Activated naive CD4-positive, alpha-beta T cell treated with anti-CD3 and anti-CD28 coated beads, Interleukin-2, amount 50 U/mL, for 72 hours (primary cell): ENCODE measurements around the gene USF3. TPM values are rescaled to one million over a fixed set of nuclear protein-coding genes. Genes with fewer than 3 reads are reported as not detected.
A peak's percentile ranks its signal among the peaks of the same experiment; 100 is the strongest.

ENCODE experiments used
- ATAC-seq, 2 donors: fragments of 150-1000 bp; cut with Tn5 transposase; 2 replicates each; pipeline ENCODE4 v1.10.0; 2021; ENCODE audit warnings: mild to moderate bottlenecking in 2 of 2, moderate library complexity in 2 of 2
- DNase-seq, 2 donors: peaks; one replicate each; pipeline ENCODE4 v3.0.0; 2021 to 2022; ENCODE audit warnings: low spot score in 2 of 2
- H3K27ac Mint-ChIP-seq, 2 donors: one replicate each; pipeline ENCODE4 v1.8.0; 2022; ENCODE audit warnings: mild to moderate bottlenecking in 2 of 2, mixed read lengths in 2 of 2
- H3K36me3 Mint-ChIP-seq, 2 donors: one replicate each; pipeline ENCODE4 v1.8.0; 2022; ENCODE audit warnings: mixed read lengths in 2 of 2
- H3K9me3 Mint-ChIP-seq, 2 donors: one replicate each; pipeline ENCODE4 v1.8.0; 2022; ENCODE audit warnings: mixed read lengths in 2 of 2
- total RNA-seq, 2 donors: library from RNA; stranded (reverse); gene quantifications; one replicate each; pipeline ENCODE4 v1.2.3, GENCODE V29; 2022

USF3 gene
- total RNA-seq, 2 donors from 2014 or later = 14.0 to 22.2 TPM

DNA sequence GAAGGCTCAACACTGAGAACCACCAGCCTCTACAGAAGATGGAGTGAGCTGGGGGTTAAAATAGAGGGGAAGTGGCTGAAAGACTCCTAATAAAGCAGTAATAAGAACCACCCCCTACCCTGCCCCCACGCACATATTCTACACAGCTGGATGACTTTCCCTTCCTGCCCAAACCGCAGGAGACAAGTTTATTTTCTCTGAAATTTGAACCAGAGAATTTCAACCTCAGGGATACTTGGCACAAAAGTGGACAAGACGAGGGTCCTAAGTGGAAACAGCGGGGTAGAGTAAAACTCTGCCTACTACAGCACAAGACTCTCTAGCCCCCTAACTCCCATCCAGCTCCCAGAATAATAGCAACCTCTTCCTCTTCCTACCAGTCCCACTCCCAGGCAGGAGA, 28.4 kb downstream of the USF3 start:
- Mint-ChIP-seq H3K9me3 (no peaks in the 10 kb centered on the region), H3K36me3 (peaks cover 0 to 6% of the 10 kb centered on the region in 2 donors), H3K27ac (peak overlapping the region in 1 of 2 donors; percentile 29)
- no peak for ATAC-seq
- DNase-seq = no peak

DNA sequence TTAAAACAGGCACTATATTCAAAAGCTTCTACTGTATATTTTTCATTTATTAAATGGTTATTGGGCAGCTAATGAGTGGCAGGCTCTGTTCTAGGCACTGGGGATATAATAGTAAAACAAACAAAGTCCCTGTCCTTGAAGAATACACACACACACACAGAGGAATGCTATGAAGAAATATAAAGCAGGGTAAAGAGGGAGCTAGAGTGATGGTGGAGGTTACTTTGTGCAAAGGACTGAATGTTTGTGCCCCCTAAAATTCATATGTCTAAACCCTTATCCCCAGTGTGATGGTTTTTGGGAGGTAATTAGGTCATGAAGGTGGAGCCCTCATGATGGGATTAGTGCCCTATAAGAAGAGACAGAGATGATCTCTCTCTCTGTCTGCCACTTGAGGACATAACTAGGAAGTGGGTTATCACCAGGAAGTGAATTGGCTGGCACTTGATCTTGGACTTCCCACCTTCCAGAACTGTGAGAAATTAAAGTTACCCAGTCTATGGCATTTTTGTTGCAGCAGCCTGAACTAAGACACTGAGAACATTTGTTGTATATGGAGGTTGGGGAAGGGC, 31.8 kb downstream of the USF3 start:
- peaks cover 14 to 20% of the 10 kb centered on the region in 2 donors for H3K36me3 Mint-ChIP-seq
- DNase-seq = no peak
- ATAC-seq = no peak
- peaks cover 0 to 4% of the 10 kb centered on the region in 2 donors for H3K9me3 Mint-ChIP-seq
- H3K27ac Mint-ChIP-seq = peak overlapping the region in 1 of 2 donors; percentile 40

DNA sequence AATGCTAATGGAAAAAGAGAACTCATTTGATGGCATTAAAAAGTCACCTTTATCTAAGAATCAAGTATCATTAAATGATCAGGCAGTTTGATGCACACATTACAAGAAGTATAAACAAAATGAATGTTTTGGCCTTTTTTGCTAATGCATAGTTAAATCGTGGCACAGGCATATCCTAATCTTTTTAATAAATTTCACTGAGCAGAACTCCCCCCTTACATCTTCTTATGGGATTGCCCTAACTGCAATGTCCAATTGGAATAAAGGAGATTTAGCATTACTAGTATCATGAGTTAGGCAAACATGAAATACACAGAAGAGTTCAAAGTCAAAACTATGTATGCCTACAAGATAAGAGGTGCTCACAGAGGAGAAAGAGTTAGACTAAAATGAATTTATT, 32.7 kb downstream of the USF3 start:
- Mint-ChIP-seq H3K9me3 (peaks cover 0 to 4% of the 10 kb centered on the region in 2 donors), H3K27ac (peak overlapping the region in 1 of 2 donors; percentile 3), H3K36me3 (peaks cover 20 to 26% of the 10 kb centered on the region in 2 donors)
- DNase-seq = no peak
- no peak for ATAC-seq

DNA sequence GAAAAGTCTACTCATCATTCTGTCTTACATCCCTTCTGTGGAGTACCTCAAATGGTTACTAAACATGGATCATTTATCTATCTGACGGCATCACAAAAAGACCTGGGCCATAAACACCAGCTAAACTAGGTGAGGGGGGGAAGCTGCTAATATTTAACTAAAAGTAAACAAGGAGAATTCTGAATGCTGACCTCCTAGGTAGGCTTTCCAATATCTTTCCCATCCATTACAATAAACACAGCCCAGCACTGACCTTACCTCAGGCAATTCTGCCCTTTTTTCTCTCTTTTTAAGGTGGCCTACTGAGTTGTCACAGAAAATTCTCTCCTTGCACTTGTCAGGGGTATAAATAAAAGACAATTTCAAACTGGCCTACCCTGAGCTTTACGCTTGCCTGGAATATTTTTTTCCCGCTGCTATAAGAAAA, 33.1 kb downstream of the USF3 start:
- H3K27ac Mint-ChIP-seq = peak overlapping the region in 1 of 2 donors; percentile 3
- ATAC-seq = no peak

GRCh38 chr3:113662824-113663223, 33.6 kb downstream of the USF3 start:
- Mint-ChIP-seq H3K27ac (peak overlapping the region in 1 of 2 donors; percentile 3), H3K36me3 (peaks cover 28 to 33% of the 10 kb centered on the region in 2 donors), H3K9me3 (peaks cover 0 to 4% of the 10 kb centered on the region in 2 donors)
- no peak for DNase-seq
- ATAC-seq = no peak

More for the DNA sequence above, 33.1 kb downstream of the USF3 start:
- peaks cover 23 to 28% of the 10 kb centered on the region in 2 donors for H3K36me3 Mint-ChIP-seq
- peaks cover 0 to 4% of the 10 kb centered on the region in 2 donors for H3K9me3 Mint-ChIP-seq
- DNase-seq = no peak

DNA sequence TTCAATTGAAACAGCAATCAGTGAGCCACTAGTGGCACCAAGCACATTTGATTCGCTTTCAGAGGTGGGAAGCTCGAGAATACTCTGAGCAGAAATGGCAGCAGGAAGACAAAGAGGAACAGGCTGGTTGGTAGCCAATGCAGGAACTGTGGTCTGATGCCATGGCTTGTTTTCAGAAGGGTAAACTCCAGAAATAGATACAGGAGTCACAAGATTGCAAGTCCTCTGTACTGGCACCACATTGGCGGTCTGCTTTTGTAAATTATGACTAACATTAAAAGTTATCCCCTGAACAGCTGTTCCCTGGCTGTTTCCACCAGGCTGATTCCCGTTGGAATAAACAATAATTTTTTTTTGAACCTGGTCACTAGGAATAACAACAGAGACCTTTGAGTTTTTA, 35.5 kb downstream of the USF3 start:
- Mint-ChIP-seq H3K27ac (no peak overlapping the region), H3K36me3 (peaks cover 40 to 47% of the 10 kb centered on the region in 2 donors), H3K9me3 (peaks cover 8 to 12% of the 10 kb centered on the region in 2 donors)
- DNase-seq (no peak), ATAC-seq (no peak)

DNA sequence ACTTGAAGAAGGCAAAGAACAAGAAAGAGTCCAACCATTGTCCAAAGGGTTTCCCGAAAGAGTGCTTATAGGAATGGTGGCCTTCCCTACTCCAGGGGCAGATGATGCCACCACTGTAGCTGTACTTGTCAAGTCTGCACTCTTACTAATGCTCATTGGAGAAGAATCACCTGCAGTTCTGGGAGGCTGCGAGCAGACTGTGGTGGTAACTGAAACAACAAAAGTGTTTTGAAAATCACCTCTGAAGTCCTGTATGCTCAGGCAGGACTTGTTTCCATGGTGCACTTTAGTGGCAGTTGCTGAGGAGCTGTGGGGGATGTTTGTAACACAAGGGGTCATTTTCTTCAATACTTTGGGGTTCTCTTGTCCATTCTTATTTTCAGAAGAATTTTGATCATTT, 36.0 kb downstream of the USF3 start:
- ATAC-seq = no peak
- no peak for DNase-seq
- Mint-ChIP-seq H3K36me3 (peaks cover 40 to 47% of the 10 kb centered on the region in 2 donors), H3K27ac (no peak overlapping the region), H3K9me3 (peaks cover 8 to 12% of the 10 kb centered on the region in 2 donors)

DNA sequence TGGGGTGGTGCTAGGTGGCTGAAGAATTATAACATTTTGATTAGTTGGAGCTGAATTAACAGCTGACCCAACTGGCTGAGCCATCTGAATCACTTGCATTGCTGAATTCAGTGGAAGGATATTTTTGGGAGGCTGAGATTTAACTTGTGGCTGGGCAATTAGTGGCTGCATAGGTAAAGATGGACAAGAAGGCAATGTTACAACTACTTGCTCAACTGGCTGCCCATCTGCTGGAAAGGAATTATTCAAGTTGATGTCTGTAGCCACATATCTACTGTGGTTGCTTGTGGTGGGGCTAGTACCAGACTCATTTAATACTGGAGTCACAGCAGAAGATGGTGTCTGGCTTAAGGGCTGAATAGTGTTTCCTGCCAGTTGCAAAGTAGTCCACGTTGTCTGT, 36.4 kb downstream of the USF3 start:
- Mint-ChIP-seq H3K9me3 (peaks cover 8 to 12% of the 10 kb centered on the region in 2 donors), H3K27ac (no peak overlapping the region), H3K36me3 (peaks cover 40 to 45% of the 10 kb centered on the region in 2 donors)
- ATAC-seq = no peak
- DNase-seq = no peak

DNA sequence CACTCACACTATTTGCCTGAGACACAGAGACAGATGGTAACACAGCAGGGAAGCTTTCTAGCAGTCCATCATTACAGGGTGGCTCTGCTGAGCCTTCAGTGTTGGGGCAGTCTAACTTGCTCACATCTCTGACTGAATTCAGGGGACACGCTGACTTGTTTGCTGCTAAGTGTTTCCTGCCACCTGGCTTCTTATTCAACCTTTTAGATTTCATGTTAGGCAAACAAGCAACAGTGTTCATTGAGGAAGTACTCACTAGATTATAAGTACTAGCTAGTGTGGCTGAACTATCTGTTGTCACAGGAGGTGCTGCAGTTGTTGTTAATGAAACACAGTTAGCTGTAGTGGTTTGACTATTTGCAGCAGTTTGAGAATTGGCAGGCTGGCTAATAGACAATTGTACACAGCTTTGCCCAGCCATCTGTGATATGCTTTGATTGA, 37.3 kb downstream of the USF3 start:
- DNase-seq (no peak), ATAC-seq (no peak)
- Mint-ChIP-seq H3K9me3 (peaks cover 8 to 12% of the 10 kb centered on the region in 2 donors), H3K27ac (no peak overlapping the region), H3K36me3 (peaks cover 40 to 41% of the 10 kb centered on the region in 2 donors)

GRCh38 chr3:113658107-113658506, 38.3 kb downstream of the USF3 start:
- H3K36me3 Mint-ChIP-seq = peaks cover 40 to 41% of the 10 kb centered on the region in 2 donors

GRCh38 chr3:113654851-113655250, 41.6 kb downstream of the USF3 start:
- ATAC-seq (no peak), DNase-seq (no peak)
- peaks cover 29 to 30% of the 10 kb centered on the region in 2 donors for H3K36me3 Mint-ChIP-seq
- peaks cover 8 to 9% of the 10 kb centered on the region in 2 donors for H3K9me3 Mint-ChIP-seq
- H3K27ac Mint-ChIP-seq = no peak overlapping the region

More at GRCh38 chr3:113658107-113658506, 38.3 kb downstream of the USF3 start:
- no peak overlapping the region for H3K27ac Mint-ChIP-seq
- H3K9me3 Mint-ChIP-seq = peaks cover 8 to 12% of the 10 kb centered on the region in 2 donors
- DNase-seq (no peak), ATAC-seq (no peak)

- H3K36me3 Mint-ChIP-seq = peaks cover 24% of the 10 kb centered on the region in 2 donors
Observed at GRCh38 chr3:113654310-113654709, 42.1 kb downstream of the USF3 start.

GRCh38 chr3:113649174-113649845, 47.1 kb downstream of the USF3 start:
- Mint-ChIP-seq H3K36me3 (peaks cover 12 to 20% of the 10 kb centered on the region in 2 donors), H3K9me3 (peaks cover 11 to 22% of the 10 kb centered on the region in 2 donors), H3K27ac (no peak overlapping the region)
- ATAC-seq = no peak
- no peak for DNase-seq

More at GRCh38 chr3:113654310-113654709, 42.1 kb downstream of the USF3 start:
- no peak for DNase-seq
- no peak for ATAC-seq
- H3K9me3 Mint-ChIP-seq = peaks cover 8 to 9% of the 10 kb centered on the region in 2 donors
- no peak overlapping the region for H3K27ac Mint-ChIP-seq

- H3K36me3 Mint-ChIP-seq = peaks cover 12 to 24% of the 10 kb centered on the region in 2 donors
- no peak for DNase-seq
- no peak overlapping the region for H3K27ac Mint-ChIP-seq
- no peak for ATAC-seq
- peaks cover 15 to 29% of the 10 kb centered on the region in 2 donors for H3K9me3 Mint-ChIP-seq
Observed at GRCh38 chr3:113648524-113648923, 47.9 kb downstream of the USF3 start.

- peaks cover 15 to 29% of the 10 kb centered on the region in 2 donors for H3K9me3 Mint-ChIP-seq
- ATAC-seq (no peak), DNase-seq (no peak)
- no peak overlapping the region for H3K27ac Mint-ChIP-seq
- H3K36me3 Mint-ChIP-seq = peaks cover 12 to 24% of the 10 kb centered on the region in 2 donors
Observed at GRCh38 chr3:113643583-113643982, 52.9 kb downstream of the USF3 start.

GRCh38 chr3:113638910-113639309, 57.5 kb downstream of the USF3 start:
- H3K36me3 Mint-ChIP-seq = no peaks in the 10 kb centered on the region
- H3K9me3 Mint-ChIP-seq = peaks cover 0 to 2% of the 10 kb centered on the region in 2 donors
- no peak overlapping the region for H3K27ac Mint-ChIP-seq

DNA sequence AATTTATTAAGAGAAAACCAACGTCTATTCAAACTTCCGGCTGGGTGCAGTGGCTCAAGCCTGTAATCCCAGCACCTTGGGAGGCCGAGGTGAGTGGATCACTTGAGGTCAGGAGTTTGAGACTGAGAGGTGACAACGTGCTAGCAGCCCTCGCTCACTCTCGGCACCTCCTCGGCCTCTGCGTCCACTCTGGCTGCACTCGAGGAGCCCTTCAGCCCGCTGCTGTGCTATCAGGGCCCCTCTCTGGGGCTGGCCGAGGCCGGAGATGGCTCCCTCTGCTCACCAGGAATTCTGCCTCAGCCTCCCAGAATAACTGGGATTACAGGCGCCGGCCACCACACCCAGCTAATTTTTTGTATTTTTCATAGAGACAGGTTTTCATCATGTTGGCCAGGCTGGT, 58.7 kb downstream of the USF3 start:
- no peak for ATAC-seq

More at GRCh38 chr3:113638910-113639309, 57.5 kb downstream of the USF3 start:
- no peak for ATAC-seq
- no peak for DNase-seq

More for the DNA sequence above, 58.7 kb downstream of the USF3 start:
- Mint-ChIP-seq H3K27ac (no peak overlapping the region), H3K36me3 (no peaks in the 10 kb centered on the region), H3K9me3 (no peaks in the 10 kb centered on the region)
- DNase-seq = no peak
